ENCODE data around the gene BABAM2.

GRCh38 chr2:28080911-28081310, 190.4 kb downstream of the BABAM2 start:
- TF ChIP-seq CTCF (IDR thresholded peaks at IDR 0.05) (no peak), POLR2A (IDR thresholded peaks at IDR 0.05) (no peak), EP300 (IDR thresholded peaks at IDR 0.05; ENCODE audit: low read depth) (no peak)

Data from transverse colon (tissue), 3 donors.